Thoracic aorta (tissue), 2 donors: ENCODE results near the gene RETREG1. TPM values are rescaled to one million over a fixed set of nuclear protein-coding genes. Genes with fewer than 3 reads are reported as not detected.
A peak's percentile ranks its signal among the peaks of the same experiment; 100 is the strongest.

Source experiments
- ATAC-seq: fragments of 150-250 bp; one replicate; pipeline ENCODE4 v1.8.0; 2017; ENCODE audit warnings: low read depth; ENCODE audit not compliant: insufficient number of reproducible peaks, low FRiP score
- DNase-seq: peaks from one replicate; pipeline ENCODE4 v3.0.0-alpha.2; 2020; ENCODE audit warnings: low spot score
- H3K27ac ChIP-seq, 2 donors: fragments of 200-600 bp; sonication (generic); 1 replicate in 1 of 2; 2 replicates in 1 of 2; pipeline ENCODE4 v1.5.1; 2016; ENCODE audit warnings: mild to moderate bottlenecking in 2 of 2, moderate library complexity in 2 of 2
- H3K27me3 ChIP-seq: fragments of 200-600 bp; sonication (generic); replicated peaks from 2 replicates; pipeline ENCODE4 v1.6.0; 2016; ENCODE audit warnings: mild to moderate bottlenecking; ENCODE audit not compliant: insufficient read depth
- H3K36me3 ChIP-seq: fragments of 200-600 bp; sonication (generic); one replicate; pipeline ENCODE4 v1.5.1; 2016
- H3K4me1 ChIP-seq, 2 donors: fragments of 200-600 bp; sonication (generic); 1 replicate in 1 of 2; 2 replicates in 1 of 2; pipeline versions ENCODE4 v1.5.1 to v1.6.0; 2016; ENCODE audit warnings: low read depth in 2 of 2, mild to moderate bottlenecking in 1 of 2; ENCODE audit not compliant: control insufficient read depth in 1 of 2
- H3K4me3 ChIP-seq: fragments of 200-600 bp; sonication (generic); 2 replicates; pipeline ENCODE4 v1.5.1; 2016; ENCODE audit warnings: mild to moderate bottlenecking
- H3K9me3 ChIP-seq: fragments of 200-600 bp; sonication (generic); 2 replicates; pipeline ENCODE4 v1.5.1; 2016
- total RNA-seq, 2 donors: library from RNA; depleted of rRNA; stranded (reverse); fragments of >200 nt; gene quantifications; one replicate each; pipeline versions ENCODE4 v1.1.0 to v1.2.3, GENCODE V29; 2016
- TF ChIP-seq, protein P1 (sequence below): fragments of 200-600 bp; sonication (generic); IDR thresholded peaks from one replicate; pipeline ENCODE4 v1.5.1; 2019; ENCODE audit warnings: antibody characterized with exemption

Gene RETREG1
- total RNA-seq, 2 donors from 2014 or later: 3.8 to 6.5 TPM

DNA sequence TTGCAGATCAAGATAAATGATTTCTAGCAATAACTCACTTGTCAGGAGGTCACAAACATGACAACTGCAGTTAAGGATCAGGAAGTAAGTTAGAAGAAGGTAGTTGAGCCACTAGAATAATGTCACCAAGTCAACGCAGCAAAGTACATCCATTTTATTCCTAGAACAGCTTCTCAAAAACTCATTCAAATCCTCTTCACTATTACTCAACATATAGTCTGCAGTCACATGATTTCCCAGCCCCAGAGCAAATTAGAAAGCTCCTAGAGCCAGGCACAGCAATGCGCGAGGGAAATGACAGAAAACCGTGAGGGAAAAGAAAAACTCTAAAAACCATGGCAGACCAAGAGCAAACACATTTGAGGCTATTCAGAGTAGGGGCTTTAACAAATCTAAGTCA is 101.3 kb downstream of the RETREG1 start:
- no peak for ATAC-seq
- no peaks in the 10 kb centered on the region for H3K9me3 ChIP-seq

DNA sequence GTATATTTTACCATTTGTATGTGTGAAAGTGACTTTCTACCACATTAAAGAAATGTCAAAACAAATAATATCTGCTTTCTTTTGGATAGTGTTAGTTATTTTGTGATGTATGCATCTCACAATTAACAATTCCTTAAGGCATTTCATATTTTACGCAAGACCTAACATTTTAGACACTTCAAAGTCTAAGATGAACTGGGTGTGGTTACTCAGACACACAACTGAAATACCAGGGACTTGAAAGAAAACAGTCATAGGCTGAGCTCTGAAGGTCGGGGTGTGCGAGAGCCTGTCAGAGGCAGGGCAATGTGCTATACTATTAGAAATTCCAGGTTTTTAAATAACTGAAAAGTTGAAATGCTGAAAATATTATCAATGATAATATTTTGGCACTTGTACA is 106.7 kb downstream of the RETREG1 start:
- H3K27me3 ChIP-seq: no peaks in the 10 kb centered on the region
- no peaks in the 10 kb centered on the region for H3K9me3 ChIP-seq
- DNase-seq (no peak), ATAC-seq (no peak)
- no peak overlapping the region for H3K27ac ChIP-seq
- no peaks in the 10 kb centered on the region for H3K36me3 ChIP-seq
- TF ChIP-seq, protein P1, sequence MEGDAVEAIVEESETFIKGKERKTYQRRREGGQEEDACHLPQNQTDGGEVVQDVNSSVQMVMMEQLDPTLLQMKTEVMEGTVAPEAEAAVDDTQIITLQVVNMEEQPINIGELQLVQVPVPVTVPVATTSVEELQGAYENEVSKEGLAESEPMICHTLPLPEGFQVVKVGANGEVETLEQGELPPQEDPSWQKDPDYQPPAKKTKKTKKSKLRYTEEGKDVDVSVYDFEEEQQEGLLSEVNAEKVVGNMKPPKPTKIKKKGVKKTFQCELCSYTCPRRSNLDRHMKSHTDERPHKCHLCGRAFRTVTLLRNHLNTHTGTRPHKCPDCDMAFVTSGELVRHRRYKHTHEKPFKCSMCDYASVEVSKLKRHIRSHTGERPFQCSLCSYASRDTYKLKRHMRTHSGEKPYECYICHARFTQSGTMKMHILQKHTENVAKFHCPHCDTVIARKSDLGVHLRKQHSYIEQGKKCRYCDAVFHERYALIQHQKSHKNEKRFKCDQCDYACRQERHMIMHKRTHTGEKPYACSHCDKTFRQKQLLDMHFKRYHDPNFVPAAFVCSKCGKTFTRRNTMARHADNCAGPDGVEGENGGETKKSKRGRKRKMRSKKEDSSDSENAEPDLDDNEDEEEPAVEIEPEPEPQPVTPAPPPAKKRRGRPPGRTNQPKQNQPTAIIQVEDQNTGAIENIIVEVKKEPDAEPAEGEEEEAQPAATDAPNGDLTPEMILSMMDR: no peak
- no peak overlapping the region for H3K4me3 ChIP-seq
- H3K4me1 ChIP-seq: peaks cover 15 to 27% of the 10 kb centered on the region in 2 donors

More for the DNA sequence above, 101.3 kb downstream of the RETREG1 start:
- DNase-seq: no peak
- Histone ChIP-seq H3K36me3 (no peaks in the 10 kb centered on the region), H3K4me3 (no peak overlapping the region), H3K4me1 (no peaks in the 10 kb centered on the region), H3K27ac (no peak overlapping the region), H3K27me3 (no peaks in the 10 kb centered on the region)
- TF ChIP-seq, protein P1: no peak

DNA sequence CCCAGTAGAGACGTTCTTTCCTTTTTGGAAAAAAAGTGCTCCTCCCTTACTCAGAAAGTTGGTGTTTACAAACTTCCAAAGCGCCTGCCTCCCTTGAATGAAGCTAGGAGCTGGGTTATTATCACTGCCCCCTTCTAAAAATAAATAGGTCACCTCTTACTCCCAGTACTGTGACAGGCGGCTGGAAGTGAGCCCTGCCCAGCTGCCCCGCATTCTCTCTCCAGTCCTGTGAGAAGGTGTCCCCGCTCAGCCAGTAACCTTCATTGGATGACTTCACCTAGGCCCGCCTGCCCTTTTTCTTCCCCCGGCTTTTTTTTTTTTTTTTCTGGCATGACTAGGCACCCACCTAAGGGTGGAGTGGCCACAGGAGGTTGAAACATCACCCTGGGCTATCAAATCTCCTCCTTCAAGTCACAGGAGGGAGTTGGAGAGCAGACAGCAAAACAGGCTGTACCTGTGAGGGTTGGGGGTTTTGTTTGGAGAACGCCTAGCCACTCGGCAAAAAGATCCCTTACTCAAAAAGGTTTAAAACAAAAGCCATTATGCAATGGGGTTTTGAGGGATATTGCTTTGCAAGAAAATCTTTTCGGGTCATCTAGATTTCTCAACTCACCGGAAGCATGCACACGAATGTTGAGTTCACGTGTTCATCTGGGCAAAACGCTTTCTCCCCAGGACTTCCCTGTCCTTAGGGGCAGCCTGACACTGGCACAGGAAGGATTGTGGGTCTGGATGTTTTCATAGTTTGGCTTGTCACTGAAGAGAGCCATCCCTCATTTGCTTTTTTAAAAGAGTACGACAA is 107.9 kb downstream of the RETREG1 start:
- H3K36me3 ChIP-seq: no peaks in the 10 kb centered on the region
- H3K9me3 ChIP-seq: no peaks in the 10 kb centered on the region
- H3K4me3 ChIP-seq: peak overlapping the region; percentile 63
- no peaks in the 10 kb centered on the region for H3K27me3 ChIP-seq
- TF ChIP-seq, protein P1: no peak
- H3K27ac ChIP-seq: peak overlapping the region; percentile 63 to 83
- peaks cover 15 to 27% of the 10 kb centered on the region in 2 donors for H3K4me1 ChIP-seq
- ATAC-seq: no peak
- peak; percentile 16 for DNase-seq

DNA sequence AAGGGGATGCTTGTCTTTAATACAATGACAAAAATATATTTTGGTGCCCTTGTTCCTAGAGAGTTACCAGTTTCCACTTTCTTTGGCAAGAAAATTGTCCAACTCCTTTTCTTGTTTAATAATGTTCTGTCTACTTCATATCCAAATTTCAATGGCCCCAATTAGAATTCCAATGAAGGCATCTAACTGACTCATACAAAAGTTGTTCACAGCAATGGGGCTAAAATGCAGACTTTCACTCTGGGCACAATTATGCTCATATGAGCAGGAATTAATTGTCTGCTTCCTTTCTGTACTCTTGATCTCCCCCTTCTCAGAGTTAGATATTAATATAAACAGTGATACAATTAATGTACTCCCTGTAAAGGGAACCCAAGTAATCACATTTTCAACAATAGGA is 109.1 kb downstream of the RETREG1 start:
- H3K36me3 ChIP-seq: no peaks in the 10 kb centered on the region
- ATAC-seq (no peak), DNase-seq (no peak)
- H3K9me3 ChIP-seq: no peaks in the 10 kb centered on the region
- TF ChIP-seq, protein P1: no peak
- peak overlapping the region; percentile 63 to 83 for H3K27ac ChIP-seq
- no peaks in the 10 kb centered on the region for H3K27me3 ChIP-seq
- peaks cover 15 to 27% of the 10 kb centered on the region in 2 donors for H3K4me1 ChIP-seq
- H3K4me3 ChIP-seq: no peak overlapping the region

DNA sequence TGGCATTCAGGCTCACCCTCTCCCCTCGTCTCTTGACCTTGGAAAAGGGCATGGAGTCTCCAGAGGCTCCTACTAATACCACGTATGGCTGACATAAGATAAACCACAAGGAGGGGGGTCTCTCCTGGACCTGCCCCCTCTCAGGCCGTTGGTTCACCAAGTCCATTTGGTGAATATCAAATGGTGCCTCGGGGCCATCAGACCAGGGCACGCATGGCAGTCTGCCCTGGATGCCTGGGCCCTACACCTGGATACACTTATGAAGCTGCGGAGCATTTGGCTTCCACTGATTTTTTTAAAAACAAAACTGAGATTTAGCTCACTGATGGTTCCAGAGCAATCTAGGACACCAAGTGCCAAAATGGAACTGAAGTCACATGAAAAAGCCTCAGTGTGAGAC is 110.9 kb downstream of the RETREG1 start:
- DNase-seq: no peak
- Histone ChIP-seq H3K27ac (no peak overlapping the region), H3K27me3 (no peaks in the 10 kb centered on the region), H3K4me3 (no peak overlapping the region), H3K36me3 (no peaks in the 10 kb centered on the region), H3K9me3 (no peaks in the 10 kb centered on the region), H3K4me1 (peaks cover 15 to 27% of the 10 kb centered on the region in 2 donors)
- ATAC-seq: no peak
- TF ChIP-seq, protein P1: no peak
